ENCODE measurements around the gene RUNX3.

The RUNX3 gene

DNA sequence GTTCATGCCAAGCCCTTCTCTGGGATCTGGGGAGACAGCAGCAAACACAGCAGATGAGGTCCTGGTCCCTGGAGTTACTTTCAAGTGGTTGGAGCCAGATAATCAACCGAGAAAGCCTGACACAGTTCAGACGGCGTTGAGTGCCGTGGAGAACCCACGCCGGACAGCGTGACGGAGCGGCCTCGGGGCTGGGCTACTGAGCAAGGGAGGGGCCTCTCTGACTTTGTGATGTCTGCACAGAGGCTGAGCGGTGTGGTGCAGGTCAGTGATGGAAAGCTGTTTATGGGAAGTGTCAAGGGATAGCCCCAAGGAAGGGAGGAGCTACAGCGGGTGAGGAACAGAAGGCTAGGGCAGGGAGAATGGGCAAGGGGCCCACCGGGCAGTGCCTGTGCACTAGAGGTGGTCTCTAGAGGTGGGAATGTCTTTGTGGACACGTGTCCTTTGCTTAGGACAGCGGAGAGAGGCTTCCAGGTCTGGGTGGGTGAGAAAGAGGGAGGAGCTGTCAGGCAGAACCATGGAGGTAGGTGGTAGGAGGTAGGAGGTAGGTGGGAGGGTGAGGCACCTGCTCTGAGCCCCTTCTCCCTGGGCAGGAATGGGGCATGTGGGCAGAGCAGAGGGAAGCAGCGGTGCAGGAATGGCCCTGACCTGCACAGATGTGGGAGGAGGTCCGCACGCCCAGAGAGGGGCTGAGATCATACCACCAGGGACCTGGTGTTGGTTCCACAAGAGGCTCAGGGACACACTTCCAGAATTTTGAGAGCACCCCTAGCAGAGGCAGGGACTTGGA, 62.8 kb downstream of the RUNX3 start:
- Mint-ChIP-seq H3K36me3 (no peaks in the 10 kb centered on the region), H3K27me3 (no peaks in the 10 kb centered on the region), H3K4me3 (no peak overlapping the region), H3K4me1 (peaks cover 21% of the 10 kb centered on the region), H3K27ac (peak overlapping the region; percentile 81), H3K9me3 (no peaks in the 10 kb centered on the region)

DNA sequence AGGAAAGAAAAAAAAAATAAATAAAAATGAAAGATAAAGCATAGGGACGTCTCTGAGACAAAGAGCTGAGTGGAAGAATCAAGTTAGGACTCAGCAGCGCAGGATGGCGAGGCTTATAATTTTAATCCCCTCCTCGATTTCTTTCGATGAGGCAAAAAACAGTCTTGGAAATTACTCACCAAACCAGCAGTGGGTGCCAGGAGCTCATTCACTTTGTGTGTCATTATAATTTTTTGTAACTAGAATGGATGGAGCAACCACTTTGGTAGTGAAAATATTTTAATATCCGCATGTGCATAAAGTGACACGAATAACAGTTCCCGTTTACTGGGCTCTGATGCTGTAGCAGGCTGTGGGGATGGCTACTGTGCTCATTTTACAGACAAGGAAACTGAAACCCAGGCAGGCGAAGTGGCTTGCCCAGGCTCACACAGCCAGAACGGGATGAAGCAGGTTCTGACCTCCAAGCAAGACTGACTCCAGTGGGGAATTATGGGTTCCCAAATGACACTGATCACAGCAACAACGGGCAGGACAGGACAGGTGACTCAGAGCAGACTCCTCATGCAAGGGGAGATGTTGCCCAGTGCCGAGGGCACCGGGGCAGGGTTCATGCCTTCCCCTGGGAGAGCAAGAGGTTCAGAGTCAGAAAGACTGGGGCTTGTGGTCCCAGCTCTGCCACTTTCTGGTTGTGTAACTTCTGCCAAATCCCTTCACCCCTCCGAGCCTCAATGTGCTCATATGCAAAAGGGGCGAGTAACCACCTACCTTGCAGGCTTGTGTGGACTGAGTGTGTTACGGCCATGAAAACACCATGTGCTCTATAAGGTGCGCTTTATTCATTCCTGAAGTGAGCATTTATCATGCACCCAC, 63.6 kb downstream of the RUNX3 start:
- Mint-ChIP-seq H3K36me3 (no peaks in the 10 kb centered on the region), H3K9me3 (no peaks in the 10 kb centered on the region), H3K4me3 (no peak overlapping the region), H3K4me1 (peaks cover 14% of the 10 kb centered on the region), H3K27me3 (no peaks in the 10 kb centered on the region), H3K27ac (no peak overlapping the region)

DNA sequence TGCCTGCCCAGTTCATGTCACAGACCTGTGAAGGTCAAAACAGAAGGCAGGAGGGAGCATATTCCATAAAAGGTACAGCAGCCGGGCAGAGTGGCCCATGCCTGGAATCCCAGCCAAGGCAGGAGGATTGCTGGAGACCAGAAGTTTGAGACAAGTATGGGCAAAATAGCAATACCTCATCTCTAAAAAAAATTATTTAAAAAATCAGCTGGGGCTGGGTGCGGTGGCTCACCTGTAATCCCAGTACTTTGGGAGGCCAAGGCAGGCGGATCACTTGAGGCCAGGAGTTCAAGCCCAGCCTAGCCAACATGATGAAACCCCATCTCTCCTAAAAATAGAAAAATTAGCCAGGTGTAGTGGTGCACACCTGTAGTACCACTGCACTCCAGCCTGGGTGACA, 64.5 kb downstream of the RUNX3 start:
- Mint-ChIP-seq H3K4me1 (peaks cover 6% of the 10 kb centered on the region), H3K4me3 (no peak overlapping the region), H3K9me3 (no peaks in the 10 kb centered on the region), H3K27me3 (no peaks in the 10 kb centered on the region), H3K36me3 (no peaks in the 10 kb centered on the region), H3K27ac (no peak overlapping the region)

DNA sequence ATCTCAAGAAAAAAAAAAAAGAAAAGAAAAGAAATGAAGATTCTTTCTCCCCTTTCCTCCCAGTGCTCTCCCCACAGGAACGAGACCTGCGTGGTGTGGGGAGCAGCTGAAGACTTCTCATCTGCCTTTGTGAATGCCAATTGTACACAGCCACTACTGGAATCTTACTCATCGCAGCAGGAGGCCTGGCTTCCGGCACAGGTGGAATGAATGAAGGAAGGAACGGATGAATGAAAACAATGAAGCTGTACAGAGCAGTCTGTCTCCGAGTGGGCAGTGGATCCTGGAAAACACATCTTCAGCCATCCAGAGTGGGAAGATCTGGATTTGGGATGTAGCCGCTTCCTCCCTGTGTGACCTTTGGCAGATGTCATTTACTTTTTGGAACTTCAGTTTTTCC, 64.9 kb downstream of the RUNX3 start:
- Mint-ChIP-seq H3K27me3 (no peaks in the 10 kb centered on the region), H3K36me3 (no peaks in the 10 kb centered on the region), H3K9me3 (no peaks in the 10 kb centered on the region), H3K27ac (no peak overlapping the region), H3K4me1 (peaks cover 4% of the 10 kb centered on the region), H3K4me3 (no peak overlapping the region)

DNA sequence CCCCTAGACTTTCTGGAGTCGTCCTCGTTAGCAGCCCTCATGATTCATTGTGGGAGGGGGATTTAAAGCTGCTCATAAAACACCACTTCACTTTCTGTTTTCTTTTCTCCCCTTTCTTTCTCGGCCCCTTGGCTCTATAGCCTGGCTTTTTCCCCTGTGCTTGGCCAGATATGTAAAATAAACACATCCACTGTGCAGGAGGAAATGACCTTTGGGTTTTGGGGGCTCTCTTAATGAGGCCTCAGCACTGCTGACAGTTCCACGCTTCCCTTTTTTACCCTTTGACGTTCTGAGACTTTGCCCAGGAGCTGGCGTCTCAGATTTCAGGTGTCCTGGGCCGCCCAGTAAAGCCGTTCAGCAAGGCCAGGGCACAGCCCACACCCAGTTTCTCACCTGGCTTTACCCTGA, 65.7 kb downstream of the RUNX3 start:
- H3K4me3 Mint-ChIP-seq, result no peak overlapping the region
- H3K4me1 Mint-ChIP-seq, result peaks cover 4% of the 10 kb centered on the region
- no peaks in the 10 kb centered on the region for H3K9me3 Mint-ChIP-seq
- H3K27me3 Mint-ChIP-seq, result no peaks in the 10 kb centered on the region
- no peak overlapping the region for H3K27ac Mint-ChIP-seq
- H3K36me3 Mint-ChIP-seq, result no peaks in the 10 kb centered on the region

DNA sequence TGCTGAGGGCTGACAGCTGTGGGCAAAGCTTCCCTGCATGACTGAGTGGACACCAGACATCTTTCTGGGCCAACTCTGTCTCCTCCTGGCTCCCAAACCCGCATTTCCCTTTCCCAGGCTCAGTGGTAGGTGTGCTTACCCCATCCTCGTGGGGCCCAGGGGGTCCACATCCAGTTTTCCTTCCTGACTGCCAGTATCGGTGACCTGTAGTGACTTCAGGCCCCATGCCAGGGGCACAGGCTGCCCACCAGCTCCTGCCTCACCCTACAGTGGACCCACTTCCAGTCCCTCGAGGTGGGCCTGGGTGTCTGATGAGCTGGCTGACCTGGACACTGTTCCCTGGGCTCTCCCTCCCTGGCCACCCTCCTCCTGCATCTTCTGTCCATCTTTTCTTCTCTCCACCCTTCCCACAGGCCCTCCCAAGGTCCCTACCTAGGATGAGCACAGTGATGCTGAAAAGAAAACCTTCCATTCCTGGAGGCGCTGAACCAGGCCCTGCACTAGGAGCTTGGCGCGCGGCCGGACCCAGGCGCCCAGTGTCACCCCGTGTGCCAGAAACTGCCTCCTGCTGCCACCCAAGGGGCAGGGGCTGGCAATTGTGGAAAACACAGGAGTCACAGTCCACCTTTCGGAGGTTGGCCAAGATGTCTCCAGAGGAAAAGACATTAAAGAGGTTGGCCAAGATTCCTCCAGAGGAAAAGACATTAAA, 67.1 kb downstream of the RUNX3 start:
- peaks cover 4% of the 10 kb centered on the region for H3K4me1 Mint-ChIP-seq
- no peaks in the 10 kb centered on the region for H3K36me3 Mint-ChIP-seq
- H3K9me3 Mint-ChIP-seq, result no peaks in the 10 kb centered on the region
- no peak overlapping the region for H3K4me3 Mint-ChIP-seq
- H3K27ac Mint-ChIP-seq, result no peak overlapping the region
- no peaks in the 10 kb centered on the region for H3K27me3 Mint-ChIP-seq

DNA sequence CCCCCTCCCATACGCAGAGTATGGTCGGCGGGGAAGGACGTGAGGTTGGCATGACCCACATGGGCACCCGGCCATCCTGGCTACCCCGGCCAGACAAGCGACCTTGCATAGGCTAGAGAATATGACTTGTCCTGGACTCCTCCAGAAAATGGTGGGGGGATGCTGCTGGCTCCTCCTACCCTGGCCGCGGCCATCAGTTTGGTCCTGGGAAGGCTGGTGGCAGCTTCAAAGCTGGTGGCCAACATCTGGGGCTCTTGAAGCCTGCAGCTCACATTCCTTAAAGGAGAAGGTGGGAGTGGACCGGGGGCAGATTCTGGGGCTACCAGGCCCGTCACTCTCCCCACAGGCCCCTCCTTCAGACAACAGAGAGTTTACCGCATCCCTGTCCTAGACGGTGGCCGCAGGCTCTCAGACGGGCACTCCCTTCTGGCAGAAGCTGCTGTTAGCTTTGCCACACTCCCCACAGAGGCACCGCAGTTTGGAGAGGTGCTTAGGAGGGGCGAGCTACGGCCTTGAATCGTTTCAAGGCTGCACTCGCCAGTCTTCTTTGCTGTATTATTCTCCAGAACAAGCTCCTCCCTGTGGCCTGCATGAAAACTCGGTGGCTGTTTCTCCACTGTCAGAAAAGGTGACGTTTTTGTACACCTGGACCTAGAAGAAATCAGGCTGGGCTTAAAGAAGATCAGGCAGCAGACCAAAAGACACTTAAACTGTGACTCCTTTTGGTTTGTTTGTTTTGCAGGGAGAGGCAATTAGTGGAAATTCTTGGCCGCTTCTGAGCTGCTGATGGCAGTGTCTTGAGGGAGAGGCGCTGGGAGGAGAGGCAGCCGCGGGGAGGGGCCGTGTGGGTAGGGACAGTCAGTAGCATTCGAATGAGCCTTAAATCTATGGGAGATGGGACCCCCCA, 68.0 kb downstream of the RUNX3 start:
- Mint-ChIP-seq H3K27ac (no peak overlapping the region), H3K36me3 (no peaks in the 10 kb centered on the region), H3K4me3 (no peak overlapping the region), H3K4me1 (peaks cover 4% of the 10 kb centered on the region), H3K27me3 (no peaks in the 10 kb centered on the region), H3K9me3 (no peaks in the 10 kb centered on the region)

DNA sequence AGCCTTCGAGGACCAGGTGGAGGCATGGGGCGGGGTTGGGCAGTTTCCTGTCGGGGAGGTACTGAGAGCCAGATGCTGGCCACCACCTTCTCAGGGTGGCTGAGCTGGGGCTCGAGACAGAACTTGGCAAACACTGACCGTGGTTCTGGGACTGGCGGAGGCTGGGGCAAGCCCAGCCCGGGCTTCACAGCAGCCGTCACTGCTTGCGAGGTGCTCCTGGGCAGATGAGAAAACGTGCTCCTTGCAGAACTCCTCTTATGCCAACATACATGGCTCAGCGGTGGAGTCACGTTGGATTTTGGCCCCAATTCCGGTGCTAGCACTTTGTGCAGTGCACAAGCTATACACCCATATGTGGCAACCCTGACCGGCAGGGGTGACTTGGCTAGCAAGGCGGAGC, 69.2 kb downstream of the RUNX3 start:
- H3K4me1 Mint-ChIP-seq, result peaks cover 4% of the 10 kb centered on the region
- no peaks in the 10 kb centered on the region for H3K27me3 Mint-ChIP-seq
- H3K4me3 Mint-ChIP-seq, result no peak overlapping the region
- H3K9me3 Mint-ChIP-seq, result no peaks in the 10 kb centered on the region
- no peak overlapping the region for H3K27ac Mint-ChIP-seq
- no peaks in the 10 kb centered on the region for H3K36me3 Mint-ChIP-seq

DNA sequence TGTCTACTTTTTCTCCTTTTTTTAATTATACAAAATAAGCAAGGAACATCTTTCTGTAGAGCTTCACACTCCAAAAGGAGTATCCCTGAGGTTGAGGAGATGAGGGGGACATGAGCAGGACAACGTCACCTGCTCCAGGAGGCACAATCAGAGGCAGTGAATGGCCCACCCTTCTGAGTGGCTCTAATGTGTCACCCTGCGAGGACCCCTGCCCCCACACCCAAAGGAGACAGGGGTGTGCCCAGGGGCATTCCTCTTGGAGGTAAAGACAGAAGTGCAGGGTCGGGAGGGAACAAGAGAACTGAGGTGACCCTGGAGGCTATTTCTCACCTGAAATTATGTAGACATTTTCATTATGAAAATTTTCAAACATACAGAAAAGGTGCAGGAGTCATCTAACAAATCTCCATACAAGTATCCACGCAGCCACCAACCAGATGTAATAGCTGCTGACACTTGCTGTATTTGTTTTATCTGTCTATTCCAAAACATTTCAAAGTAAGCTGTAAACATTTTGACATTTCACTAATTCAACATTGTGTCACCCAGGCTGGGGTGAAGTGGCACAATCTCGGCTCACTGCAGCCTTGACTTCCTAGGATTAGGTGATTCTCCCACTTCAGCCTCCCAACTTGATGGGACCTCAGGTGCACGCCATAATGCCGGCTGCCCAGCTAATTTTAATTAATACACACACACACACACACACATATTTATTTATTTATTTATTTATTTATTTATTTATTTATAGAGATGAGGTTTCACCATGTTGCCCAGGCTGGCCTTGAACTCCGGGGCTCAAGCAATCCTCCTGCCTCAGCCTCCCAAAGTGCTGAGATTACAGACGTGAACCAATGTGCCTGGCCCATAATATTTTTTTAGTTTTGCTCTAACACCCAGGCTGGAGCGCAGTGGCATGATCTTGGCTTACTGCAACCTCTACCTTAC, 70.7 kb downstream of the RUNX3 start:
- Mint-ChIP-seq H3K9me3 (no peaks in the 10 kb centered on the region), H3K27me3 (no peaks in the 10 kb centered on the region), H3K36me3 (no peaks in the 10 kb centered on the region), H3K4me1 (peaks cover 4% of the 10 kb centered on the region), H3K27ac (no peak overlapping the region), H3K4me3 (no peak overlapping the region)

DNA sequence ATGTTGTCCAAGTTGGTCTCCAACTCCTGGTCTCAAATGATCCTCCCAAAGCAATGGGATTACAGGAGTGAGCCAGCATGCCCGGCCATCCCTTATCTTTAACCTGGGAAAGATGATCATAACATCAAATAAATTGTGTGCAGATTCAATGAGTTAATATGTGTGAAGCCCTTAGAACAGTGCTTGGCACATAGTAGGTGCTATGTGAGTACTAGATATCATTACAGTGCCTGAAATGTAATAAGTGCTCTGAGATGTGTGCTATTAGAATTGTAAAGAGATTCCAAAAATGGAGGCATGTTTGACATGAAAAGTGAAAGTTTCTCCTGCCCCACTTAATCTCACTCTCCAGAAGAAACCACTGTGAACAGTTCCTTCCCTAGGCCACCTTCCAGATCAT, 71.8 kb downstream of the RUNX3 start:
- Mint-ChIP-seq H3K4me3 (no peak overlapping the region), H3K9me3 (no peaks in the 10 kb centered on the region), H3K27ac (no peak overlapping the region), H3K27me3 (no peaks in the 10 kb centered on the region), H3K4me1 (peaks cover 3% of the 10 kb centered on the region), H3K36me3 (no peaks in the 10 kb centered on the region)

DNA sequence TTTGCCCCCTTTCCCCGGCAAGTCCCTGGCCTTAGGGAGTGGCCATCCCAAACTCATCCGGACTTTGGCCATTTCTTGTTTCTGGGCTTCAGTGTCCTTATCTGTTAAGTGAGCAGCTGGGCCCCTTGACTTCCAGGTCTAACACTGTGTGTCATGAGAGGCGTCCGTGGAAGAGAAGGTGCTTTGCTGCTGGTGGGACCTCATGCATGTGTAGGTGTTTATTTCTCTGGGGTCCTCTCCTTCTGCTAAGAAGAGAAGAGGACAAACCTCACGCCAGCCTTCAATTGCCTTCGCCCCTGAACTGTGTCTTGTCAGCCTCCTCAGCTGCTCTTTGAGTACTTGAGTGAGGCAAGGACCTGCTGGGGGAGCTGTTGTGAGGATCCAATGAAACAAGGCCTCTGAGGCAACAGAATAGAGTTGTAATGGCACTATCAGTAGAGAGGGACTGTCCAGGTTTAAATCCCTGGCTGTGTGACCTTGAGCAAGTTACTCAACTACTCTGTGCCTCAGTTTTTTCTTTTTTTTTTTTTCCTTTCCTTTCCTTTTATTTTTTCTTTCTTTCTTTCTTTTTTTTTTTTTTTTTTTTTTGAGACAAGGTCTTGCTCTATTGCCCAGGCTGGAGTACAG, 72.5 kb downstream of the RUNX3 start:
- no peaks in the 10 kb centered on the region for H3K27me3 Mint-ChIP-seq
- no peaks in the 10 kb centered on the region for H3K9me3 Mint-ChIP-seq
- no peaks in the 10 kb centered on the region for H3K36me3 Mint-ChIP-seq
- H3K4me3 Mint-ChIP-seq, result peak overlapping the region; percentile 49
- H3K27ac Mint-ChIP-seq, result no peak overlapping the region
- no peaks in the 10 kb centered on the region for H3K4me1 Mint-ChIP-seq

DNA sequence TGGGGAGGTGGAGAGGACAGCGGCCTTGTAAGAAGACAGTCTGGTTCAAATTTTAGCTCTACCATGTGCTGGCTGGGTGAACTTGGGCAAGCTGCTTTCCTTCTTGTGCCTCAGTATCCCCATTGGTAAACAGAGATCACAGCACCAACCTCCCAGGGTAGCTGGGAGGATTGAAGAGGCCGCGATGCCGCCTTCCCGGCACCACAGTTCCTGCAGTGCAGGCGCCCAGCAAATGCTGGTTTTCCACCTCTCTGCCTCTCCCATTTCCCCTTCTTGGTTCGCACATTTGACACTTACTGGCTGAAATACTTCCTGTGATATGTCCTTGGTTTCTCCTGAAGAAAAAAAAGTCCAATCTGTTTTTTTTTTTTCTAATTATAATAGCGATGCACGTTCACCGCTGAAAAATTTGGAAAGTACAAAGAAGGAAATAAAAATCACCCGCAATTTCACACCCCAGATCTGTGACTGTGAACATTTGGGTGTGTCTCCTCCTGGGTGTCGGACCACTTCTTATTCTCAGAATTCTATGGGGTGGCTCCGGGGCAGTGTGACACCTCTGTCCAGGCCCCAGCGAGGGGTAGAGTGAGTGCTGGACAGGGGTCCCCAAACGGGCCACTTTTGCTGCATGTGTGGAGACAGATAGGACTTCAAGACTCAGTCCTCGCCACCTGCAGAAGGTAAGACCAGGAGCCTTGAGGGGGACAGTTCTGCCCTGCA, 73.1 kb downstream of the RUNX3 start:
- no peaks in the 10 kb centered on the region for H3K9me3 Mint-ChIP-seq
- no peaks in the 10 kb centered on the region for H3K36me3 Mint-ChIP-seq
- H3K4me1 Mint-ChIP-seq, result no peaks in the 10 kb centered on the region
- no peaks in the 10 kb centered on the region for H3K27me3 Mint-ChIP-seq
- no peak overlapping the region for H3K27ac Mint-ChIP-seq
- H3K4me3 Mint-ChIP-seq, result peak overlapping the region; percentile 49

DNA sequence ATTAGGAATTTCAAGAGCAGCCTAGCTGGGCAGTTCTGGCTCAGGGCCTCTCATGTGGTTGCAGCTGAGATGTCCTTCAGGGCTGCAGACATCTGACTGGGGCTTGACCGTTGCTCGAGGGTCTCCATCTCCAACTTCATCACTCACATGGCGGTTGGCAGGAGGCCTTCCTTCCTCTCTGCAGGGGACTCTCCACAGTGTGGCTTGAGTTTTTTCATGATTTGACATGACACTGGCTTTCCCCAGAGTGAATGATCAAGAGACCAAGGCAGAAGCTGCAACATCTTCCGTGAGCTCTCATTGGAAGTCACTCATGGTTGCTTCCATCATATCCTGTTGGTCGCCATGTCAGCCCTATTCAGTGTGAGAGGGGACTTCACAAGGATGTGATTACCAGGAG, 74.6 kb downstream of the RUNX3 start:
- no peak overlapping the region for H3K4me3 Mint-ChIP-seq
- no peaks in the 10 kb centered on the region for H3K27me3 Mint-ChIP-seq
- no peaks in the 10 kb centered on the region for H3K4me1 Mint-ChIP-seq
- H3K9me3 Mint-ChIP-seq, result no peaks in the 10 kb centered on the region
- H3K36me3 Mint-ChIP-seq, result no peaks in the 10 kb centered on the region
- no peak overlapping the region for H3K27ac Mint-ChIP-seq
